NCI-H524 (cell line): ENCODE measurements around the gene ZNF334.

Experiments
- DNase-seq, 2 experiments: peaks; one replicate each; lab custom pipeline; 2025; lab: John Stamatoyannopoulos, UW

Gene ZNF334

DNA sequence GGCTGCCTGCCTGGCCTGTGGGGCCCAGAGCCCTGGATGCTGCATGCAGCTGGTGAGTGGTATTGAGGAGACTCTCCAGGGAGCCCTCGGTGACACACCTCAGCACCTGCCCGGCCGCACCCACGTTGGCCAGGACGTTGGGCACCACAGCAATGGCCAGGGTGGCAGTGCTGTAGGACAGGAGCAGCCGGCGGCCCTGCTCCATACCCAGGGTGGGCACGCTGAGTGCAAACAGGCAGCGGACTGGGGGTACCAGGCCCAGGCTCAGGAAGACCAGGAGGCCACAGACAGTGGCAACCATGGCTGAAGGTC lies 32.4 kb upstream of the ZNF334 start:
- DNase-seq = no peak

GRCh38 chr20:46545077-46545826 lies 31.9 kb upstream of the ZNF334 start:
- no peak for DNase-seq

GRCh38 chr20:46544576-46544975 lies 31.2 kb upstream of the ZNF334 start:
- DNase-seq = no peak

- no peak for DNase-seq
Observed at GRCh38 chr20:46543959-46544358, 30.6 kb upstream of the ZNF334 start.

GRCh38 chr20:46543033-46543432 lies 29.7 kb upstream of the ZNF334 start:
- DNase-seq = no peak

DNA sequence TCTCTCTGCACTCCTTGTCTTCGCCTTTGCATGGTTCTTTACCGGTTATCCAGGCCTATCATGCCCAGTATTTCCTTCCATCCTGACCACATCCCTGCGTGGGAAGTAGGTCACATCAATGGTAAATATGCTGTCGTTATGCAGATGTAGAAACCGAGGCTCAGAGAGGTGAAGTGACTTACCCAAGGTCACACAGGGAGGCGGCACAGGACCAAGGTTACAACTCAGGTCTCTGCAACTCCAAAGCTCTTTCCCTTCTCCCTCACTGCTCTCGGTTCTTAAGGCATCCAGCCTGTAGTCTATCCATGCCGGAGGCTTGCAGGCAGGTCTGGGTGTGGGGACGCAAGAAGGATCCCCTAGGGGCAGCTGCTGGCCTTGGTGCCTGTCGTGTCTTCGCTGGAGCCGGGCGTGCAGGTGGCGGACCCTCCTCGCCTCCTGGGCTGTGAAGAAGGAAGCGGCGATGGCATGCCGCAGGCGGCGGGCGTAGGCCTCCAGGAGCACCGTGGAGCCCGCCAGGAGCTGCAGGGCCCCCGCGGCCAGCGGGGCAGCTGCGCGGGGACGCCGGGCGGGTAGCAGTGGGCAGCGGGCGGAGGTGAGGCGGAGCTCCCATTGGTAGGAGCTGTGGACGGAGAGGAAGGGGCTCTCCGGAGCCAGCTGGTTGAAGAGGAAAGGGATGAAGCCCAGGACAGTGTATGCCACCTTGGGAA lies 28.0 kb upstream of the ZNF334 start:
- no peak for DNase-seq

- DNase-seq = no peak
Observed at GRCh38 chr20:46539113-46539512, 25.8 kb upstream of the ZNF334 start.

DNA sequence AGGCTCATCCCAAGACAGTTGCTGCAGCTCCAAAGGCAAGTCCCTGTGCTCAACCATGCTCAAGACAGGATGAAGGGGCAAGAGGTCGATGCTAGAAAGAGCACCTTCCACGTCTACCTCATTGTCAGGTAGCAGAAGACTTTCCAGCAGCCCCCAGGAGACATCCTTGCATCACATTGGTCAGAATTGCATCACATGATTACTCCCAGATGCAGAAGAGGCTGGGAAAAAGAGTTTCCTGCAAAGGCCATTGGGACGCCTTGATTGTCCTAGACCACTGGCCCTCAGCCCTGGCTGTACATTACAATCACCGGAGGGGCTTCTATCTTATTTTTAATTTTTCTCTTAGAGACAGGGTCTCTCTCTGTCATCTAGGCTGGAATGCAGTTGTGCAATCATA lies 17.3 kb upstream of the ZNF334 start:
- no peak for DNase-seq

DNA sequence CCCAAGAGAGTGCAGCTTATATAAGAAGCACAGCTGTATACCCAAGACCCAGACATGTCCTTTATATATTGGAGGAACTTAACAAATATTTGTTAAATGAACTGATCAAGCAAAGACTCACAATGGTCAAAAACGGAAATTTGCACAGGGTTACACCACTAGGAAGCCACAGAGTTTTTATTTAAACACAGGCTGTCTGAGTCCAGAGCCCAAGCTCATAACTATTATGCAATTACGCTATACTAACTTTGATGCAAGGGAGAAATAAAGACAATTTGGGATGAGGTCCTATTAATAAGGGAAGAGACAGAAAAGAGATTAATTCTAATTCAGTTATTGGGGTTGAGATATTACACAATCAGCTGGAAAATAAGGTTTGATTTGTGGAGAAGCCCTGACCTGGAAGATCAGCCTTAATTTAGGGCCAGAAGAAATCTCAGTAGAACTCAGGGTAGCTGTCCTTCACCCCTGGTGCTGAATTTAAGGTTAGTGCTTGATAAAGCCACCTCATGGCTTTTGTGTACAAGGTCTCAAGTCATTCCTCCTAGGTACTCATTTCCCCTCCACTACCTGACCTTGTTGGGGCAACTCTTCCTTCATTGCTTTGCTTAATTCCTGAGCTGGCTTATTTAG lies 10.5 kb upstream of the ZNF334 start:
- DNase-seq = no peak

- DNase-seq = no peak
Observed at GRCh38 chr20:46523108-46523507, 9.7 kb upstream of the ZNF334 start.

DNA sequence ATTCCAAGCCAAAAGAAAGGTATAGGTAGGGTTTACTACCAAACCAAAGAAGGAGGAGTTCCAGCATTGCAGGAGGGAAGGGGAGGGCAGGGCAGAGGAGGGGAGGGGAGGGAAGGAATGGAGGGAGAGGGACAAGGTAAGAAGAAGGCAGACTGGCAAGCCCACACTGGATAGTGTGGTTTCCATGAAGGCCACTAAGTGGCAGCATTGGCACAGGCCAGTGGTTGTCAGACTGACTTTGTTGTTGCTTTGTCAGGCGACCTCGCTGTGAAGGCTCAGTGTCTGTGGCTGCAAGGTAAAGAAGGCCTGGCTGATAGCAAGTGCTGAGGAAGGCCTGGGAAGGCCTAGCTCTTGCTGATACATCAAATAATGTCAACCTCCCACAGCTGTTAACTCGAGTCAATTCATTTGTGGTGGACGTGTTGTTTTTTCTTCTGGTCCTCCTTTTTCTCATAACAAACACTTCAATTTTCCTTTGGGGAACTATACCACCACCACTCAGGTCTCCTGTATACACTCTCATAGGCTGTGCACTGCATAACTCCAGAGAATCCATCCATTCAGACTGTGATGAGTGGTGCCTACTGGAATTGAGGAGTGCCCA lies 7.7 kb upstream of the ZNF334 start:
- peak; percentile 61 to 83 for DNase-seq

DNA sequence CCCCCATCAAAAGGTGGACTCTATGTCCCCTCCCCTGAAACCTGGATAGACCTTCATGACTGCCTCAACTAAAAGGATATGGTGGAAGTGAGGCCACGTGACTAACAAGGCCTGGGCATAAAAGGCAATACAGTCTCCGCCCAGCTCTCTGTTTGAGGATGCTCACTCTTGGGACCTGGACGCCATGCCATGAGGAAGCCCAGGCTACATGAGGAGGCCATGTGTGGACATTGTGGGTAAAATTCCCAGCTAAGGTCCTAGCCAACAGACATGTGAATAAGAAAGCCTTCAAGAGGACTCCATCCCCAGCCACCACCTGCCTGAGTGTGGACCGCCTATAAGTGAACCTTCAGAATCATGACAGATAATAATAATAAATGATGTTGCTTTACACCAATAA lies 7.2 kb upstream of the ZNF334 start:
- no peak for DNase-seq

DNA sequence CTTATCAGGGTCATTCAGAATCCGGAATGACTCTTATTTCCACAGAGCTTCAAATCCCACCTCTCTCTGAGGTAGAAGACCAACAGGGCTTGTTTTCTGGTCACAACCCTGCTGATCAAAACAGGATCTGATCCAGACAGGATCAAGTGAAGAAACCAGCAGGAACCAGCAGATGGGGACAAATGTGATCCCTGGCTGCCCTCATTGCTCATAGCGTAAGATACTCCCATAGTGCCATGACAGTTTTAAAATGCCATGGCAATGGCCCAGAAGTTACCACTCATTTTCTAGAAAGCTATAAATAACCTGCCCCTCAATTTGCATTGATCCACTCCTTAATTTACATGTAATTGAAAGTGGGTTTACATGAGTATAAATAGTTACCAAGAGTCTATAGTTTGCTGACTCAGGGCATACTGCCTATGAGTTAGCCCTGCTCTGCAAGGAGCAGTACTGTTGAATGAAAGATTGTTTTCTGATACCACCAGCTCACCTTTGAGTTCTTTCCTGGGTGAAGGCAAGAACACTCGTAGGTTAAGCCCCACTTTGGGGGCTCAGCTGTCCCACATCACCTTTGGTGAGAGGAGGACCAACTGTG lies 6.2 kb upstream of the ZNF334 start:
- no peak for DNase-seq

- peak in 1 of 2 experiments; percentile 54 for DNase-seq
Observed at GRCh38 chr20:46509523-46509922, 3.8 kb downstream of the ZNF334 start.

DNA sequence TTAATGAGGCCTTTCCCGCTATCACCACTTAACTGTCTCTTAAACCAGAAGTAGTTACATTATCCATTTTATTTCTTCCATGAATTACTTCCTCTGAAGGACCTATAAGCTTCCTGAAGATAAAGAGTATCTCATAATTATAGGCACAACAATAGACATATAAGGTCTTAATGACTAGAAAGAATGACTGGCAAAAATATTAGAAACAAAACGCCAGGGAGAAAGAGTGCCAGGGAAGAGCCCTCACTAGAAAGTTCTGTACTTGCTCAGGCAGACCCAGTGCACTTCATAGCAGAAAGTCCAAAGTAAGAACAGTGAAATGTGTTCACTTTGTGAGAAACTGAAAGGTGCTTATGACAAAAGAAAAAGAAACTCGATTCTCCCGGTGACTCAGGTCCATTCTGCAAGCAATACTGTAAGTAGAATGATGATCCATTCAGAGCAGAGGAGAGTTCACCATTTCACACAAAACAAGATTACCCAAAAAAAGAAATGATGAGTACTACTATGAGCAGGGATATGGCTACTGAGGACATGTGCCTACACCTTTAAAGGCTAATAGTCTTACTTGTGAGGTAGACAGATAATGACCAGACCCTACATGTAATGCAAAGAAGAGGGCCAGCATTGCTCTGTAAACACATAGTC lies 5.5 kb downstream of the ZNF334 start:
- no peak for DNase-seq

DNA sequence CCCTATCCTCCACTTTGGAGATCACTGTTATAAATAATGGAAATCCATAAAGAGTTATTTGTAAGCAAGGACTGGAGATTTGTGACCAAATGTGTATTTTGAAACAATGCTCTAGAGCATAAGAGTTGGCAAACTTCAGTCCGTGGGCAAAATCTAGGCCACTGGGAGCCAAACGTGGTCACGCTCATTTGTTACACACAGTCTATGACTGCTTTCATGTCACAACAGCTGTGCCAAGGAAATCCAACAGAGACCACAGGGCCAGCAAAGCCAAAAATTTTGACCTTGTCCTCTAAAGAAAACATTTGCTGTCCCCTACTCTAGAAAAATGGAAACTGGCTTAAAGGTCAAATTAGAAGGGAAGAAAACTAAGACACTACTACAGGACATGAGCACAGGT lies 7.9 kb downstream of the ZNF334 start:
- DNase-seq = no peak

DNA sequence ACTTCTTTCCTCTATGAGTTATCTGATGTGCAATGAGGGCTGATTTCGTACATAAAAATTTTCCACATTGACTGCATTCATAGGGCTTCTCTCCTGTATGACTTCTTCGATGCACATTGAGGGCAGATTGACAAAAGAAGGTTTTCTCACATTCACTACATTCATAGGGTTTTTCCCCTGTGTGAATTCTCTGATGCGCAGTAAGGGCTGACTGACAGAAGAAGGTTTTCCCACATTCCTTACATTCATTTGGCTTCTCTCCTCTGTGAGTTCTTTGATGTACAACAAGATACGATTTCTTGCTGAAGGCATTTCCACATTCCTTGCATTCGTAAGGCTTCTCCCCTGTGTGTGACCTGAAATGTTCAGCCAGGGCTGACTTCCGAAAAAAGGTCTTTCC lies 11.4 kb downstream of the ZNF334 start:
- no peak for DNase-seq

- no peak for DNase-seq
Observed at GRCh38 chr20:46501337-46501942, 11.9 kb downstream of the ZNF334 start.

DNA sequence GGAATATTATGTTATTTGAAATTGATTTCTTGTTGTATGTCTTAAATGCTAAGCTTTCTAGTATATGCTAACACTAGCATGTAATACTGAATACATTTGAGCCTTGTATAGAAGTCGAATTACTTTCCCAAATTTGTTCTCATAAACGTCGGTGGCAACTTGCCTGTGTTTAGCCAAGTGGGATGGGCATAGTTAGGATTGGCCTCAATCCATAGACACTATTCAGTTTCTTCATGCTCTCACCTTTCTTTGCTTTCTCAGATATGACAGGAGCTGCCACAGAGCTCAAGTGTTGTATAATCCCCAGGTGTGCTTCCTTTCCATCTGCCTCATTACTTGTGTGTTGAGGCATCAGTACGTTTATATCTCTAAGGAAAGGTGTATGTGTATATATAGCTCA lies 19.3 kb downstream of the ZNF334 start:
- DNase-seq = no peak

DNA sequence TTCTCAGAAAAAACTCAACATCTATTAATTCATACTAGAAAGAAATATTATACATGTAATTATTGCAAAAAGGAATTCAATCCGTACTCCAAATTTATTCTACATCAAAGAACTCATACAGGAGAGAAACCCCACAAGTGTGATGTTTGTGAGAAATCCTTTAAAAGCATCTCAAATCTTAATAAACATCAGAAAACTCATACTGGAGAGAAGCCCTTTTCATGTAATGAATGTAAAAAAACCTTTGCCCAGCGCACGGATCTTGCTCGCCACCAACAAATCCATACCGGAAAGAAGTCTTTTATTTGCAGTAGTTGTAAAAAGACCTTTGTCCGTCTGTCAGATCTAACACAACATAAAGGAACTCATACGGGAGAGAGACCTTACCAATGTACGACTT lies 22.0 kb downstream of the ZNF334 start:
- no peak for DNase-seq

- no peak for DNase-seq
Observed at GRCh38 chr20:46488451-46488850, 24.9 kb downstream of the ZNF334 start.

GRCh38 chr20:46487628-46488027 lies 25.7 kb downstream of the ZNF334 start:
- DNase-seq = no peak
